ENCODE data around the gene OIT3.

Gene OIT3

GRCh38 chr10:72948762-72949161 lies 55.2 kb downstream of the OIT3 start:
- in situ Hi-C loops (cut with MboI; ENCODE audit: low sequenced_read_pairs) = no loop called here

- in situ Hi-C loops (cut with MboI; ENCODE audit: low sequenced_read_pairs) = no loop called here
Measured at GRCh38 chr10:72951760-72952159, 58.2 kb downstream of the OIT3 start.

DNA sequence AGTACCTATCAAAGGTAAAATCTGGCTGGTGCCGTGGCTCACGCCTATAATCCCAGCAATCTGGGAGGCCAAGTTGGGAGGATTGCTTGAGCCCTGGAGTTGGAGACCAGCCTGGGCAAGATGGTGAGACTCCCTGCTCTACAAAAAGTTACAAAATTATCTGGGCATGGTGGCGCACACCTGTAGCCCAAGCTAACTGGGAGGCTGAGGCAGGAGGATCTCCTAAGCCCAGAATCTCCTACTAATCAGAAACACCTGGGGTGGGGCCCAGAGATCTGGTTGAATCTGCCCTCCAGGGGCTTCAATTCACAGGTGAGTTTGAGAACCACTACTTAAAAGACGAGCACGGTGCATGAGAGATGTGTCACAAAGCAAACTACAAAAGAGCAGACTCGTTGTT lies 58.6 kb downstream of the OIT3 start:
- in situ Hi-C loops (cut with MboI; ENCODE audit: low sequenced_read_pairs) = no loop called here

DNA sequence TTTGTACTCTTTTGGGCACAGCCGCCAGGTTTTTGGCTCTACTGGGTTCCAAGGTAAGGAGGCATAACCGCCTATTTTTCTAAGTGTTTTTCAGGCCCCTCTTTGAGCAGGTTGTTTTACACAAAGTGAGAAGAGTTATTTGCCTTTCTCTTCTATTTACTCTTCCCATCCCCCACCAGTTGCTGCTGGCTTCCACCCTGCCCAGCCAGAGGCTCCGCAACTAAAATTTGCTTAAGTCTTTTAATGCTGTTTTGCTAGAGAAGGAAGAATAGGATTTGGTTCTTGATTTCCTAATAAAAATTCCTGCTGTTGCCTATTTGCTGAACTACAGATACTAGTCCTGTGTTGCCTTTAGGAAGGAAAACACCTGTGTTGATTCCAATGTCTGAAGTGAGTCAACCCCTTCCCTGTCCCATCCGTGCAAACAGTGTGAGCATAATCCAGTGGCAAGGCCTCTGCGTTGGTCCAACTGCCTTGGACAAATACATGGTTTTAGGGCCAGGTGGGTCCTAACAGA lies 59.2 kb downstream of the OIT3 start:
- in situ Hi-C loops (cut with MboI; ENCODE audit: low sequenced_read_pairs) = no loop called here

DNA sequence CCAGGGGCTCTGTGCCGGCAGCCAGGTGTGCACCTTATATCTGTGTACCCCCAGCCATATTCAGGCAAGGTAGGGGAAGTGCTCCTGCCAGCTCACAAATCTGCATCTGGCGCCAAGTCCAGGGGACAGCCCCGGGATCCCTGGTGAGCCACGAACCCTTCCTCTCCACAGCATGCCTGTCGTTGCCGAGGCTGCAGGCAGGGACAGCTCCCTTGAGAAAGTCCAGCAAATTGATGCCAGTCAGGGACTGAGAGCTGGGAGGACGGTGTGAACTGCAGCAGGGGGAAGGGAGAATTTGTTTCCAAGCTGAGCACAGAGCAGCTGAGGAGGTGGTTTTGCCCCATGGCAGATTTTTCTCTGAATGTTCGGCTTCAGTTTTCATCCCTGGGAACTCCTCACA lies 60.1 kb downstream of the OIT3 start:
- in situ Hi-C loops (cut with MboI; ENCODE audit: low sequenced_read_pairs) = no loop called here

DNA sequence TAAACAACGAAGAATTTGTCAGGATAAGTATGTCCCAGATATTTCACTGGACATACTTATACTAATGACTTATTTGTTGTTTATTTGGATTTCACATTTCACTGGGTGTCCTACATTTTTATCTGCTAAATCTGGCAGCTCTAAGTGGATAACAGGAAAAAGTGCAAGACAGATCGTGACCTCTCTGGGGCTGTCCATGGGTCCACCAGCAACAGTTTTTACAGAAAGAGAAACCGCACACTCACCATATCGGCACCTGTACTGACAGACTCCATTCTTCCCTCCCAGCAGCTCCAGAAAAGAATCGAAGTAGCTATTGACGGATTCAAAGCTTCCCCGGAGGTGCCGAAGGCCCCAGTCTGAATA lies 60.7 kb downstream of the OIT3 start:
- in situ Hi-C loops (cut with MboI; ENCODE audit: low sequenced_read_pairs) = no loop called here

DNA sequence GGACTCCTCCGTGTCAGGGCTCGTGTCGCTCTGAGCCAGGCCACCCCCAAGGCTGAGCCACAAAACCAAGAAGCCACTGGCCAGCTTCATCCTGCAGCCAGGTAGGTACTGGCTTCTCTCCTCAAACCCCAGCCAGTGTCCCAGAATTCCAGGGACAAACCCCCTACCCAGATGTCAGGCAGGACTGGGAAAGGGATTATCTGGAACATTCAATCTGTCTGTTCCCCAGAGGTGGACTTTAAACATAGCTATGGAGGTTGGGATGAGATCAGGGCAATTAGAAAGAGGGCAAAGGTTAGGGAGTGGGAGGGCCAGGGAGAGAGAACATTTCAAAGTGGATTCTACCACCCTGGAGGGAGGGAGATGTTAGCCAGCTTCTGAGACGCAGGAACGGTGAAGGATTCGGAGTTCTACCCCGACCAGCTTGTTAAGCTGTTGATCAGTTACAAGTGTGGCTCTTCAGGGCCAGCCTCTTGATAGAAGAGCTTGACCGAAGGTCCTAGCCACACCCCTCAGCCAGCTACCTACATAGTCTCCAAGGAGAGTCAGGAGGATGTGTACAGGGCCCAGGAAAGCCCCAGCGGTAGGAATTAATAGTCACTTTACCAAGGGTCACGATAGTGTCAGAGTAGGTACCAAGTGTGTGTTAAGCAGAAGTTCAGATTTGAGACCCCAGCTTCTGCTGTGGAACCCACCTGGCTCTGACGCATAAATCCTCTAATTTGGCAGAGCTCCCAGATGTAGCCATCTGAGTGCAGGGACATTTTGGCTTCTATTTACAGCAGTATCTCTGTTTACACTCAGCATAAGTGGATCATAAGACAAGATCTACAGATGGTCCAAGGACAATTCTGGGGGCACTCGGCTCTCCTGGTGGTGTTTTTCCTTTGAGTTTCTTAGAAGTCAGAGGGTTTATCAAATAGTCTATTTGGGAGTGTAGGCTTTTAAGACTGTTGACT lies 61.3 kb downstream of the OIT3 start, which contains the start of gene PLA2G12B:
TSS of gene PLA2G12B (minus strand) at position 211 of the 959 bp plus-strand sequence. CDS start at position 90, 121 bp downstream.
- in situ Hi-C loops (cut with MboI; ENCODE audit: low sequenced_read_pairs) = no loop called here

DNA sequence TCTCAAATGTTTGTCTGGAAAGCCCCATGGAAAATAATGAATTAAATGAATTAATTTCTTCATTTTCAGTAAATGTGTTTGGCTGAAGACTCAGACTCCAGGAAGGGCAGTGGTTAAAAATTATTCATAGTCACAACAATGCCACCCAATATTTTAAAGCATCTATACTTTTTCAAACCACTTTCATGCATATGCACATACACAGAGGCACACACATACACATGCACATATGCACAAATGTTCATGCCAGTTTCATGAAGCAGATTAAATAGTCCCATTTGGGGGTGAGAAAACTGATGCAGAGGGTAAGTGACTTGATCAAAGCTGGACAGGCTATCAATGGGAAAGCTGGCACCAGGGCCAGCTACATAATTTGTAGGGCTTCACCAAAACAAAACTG lies 62.5 kb downstream of the OIT3 start:
- in situ Hi-C loops (cut with MboI; ENCODE audit: low sequenced_read_pairs) = no loop called here

DNA sequence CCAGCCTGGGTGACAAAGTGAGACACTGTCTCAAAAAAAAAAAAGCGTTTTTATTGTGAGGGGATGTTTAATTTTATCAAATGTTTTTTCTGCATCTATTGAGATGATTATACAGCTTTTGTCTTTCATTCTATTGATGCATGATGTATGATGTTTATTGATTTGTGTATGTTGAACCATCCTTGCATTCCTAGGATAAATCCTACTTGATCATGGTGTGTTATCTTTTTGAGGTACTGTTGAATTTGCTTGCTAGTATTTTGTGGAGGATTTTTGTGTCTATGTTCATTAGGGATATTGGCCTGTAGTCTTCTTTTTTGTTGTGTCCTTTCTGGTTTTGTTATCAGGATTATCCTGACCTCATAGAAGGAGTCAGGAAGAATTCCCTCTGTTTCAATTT lies 83.3 kb downstream of the OIT3 start:
- in situ Hi-C loops (cut with MboI; ENCODE audit: low sequenced_read_pairs) = no loop called here

- in situ Hi-C loops (cut with MboI; ENCODE audit: low sequenced_read_pairs) = no loop called here
Measured at GRCh38 chr10:72979709-72980108, 86.2 kb downstream of the OIT3 start.

DNA sequence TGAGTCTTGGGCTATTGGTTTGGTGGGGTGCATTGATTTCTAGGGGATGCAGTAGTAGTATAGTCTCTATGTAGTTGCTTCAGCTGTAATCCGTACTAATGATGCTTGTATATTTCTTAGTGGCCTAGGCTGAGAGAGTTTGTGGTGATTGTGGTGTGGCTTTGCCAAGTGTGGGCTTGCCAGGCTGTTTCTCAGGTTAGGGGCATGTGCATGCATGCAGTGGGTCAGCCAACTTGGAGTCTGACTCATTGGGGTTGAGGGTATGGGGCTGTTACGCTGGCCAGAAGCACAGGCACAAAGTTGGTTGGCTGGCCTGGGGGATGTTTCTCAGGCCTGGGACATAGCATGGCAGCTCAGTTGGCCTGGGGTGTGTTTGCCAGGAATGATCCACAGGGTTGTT lies 86.8 kb downstream of the OIT3 start:
- in situ Hi-C loops (cut with MboI; ENCODE audit: low sequenced_read_pairs) = no loop called here

- in situ Hi-C loops (cut with MboI; ENCODE audit: low sequenced_read_pairs) = no loop called here
Measured at GRCh38 chr10:72981028-72981881, 87.7 kb downstream of the OIT3 start.

GRCh38 chr10:72981882-72982529 lies 88.5 kb downstream of the OIT3 start:
- in situ Hi-C loops (cut with MboI; ENCODE audit: low sequenced_read_pairs) = no loop called here
